ENCODE measurements around the gene PRAF2. TPM values are rescaled to one million over a fixed set of nuclear protein-coding genes. Genes with fewer than 3 reads are reported as not detected.

PRAF2 gene
- total and polyA plus RNA-seq, 7 donors, result 4.3 to 12.5 (median 9.1) TPM

DNA sequence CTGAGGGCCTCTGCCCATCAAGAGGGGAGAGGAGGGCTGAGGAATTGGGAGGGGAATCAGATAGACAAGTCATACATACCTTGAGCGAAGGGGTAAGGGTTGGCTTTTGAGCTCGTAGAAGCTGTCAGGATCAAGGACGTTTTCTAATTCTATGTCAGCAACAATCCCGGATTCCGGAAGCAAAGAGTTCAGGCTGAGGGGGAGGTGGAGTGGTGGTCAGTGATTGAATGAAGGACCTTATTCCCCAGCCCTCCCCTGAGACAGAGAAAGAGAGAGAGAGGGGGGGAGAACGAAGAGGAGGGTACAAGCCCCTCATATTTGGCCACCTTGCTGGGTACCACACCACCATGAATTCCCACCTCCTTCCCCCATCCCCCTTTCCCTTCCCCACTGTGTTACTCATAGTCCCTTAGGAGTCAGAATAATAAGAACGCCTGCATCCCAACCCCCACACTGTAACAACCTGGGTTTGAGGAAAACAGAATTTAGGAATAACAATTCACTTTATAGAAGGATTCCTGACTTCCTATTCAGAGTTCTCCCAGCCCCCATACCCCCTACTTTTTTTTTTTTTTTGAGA lies 33.3 kb downstream of the PRAF2 start:
- Histone ChIP-seq H3K27me3 (ENCODE audit: insufficient read depth in 3 of 3, low read length in 2 of 3) (no peaks in the 10 kb centered on the region), H3K4me1 (peaks cover 2% of the 10 kb centered on the region), H3K9me3 (no peaks in the 10 kb centered on the region), H3K36me3 (ENCODE audit: insufficient read depth in 1 of 2, low read depth in 1 of 2) (peaks cover 6 to 39% of the 10 kb centered on the region in 2 donors), H3K4me3 (peak overlapping the region; percentile 85), H3K27ac (peak overlapping the region; percentile 96)
- intact Hi-C loops (cut with DNase I), result loop anchor here in 1 of 2 donors (5.0 to 10.0 kb wide), 2 partner anchors 38 to 66 kb away; partner anchors contain the start of genes GRIPAP1 and KCND1
- DNase-seq (no peak), ATAC-seq (no peak)
- 37 to 40% (median 38%) methylated on average over 7 of the region's 7 CpGs for WGBS, 3 donors
- TF ChIP-seq, protein P1, sequence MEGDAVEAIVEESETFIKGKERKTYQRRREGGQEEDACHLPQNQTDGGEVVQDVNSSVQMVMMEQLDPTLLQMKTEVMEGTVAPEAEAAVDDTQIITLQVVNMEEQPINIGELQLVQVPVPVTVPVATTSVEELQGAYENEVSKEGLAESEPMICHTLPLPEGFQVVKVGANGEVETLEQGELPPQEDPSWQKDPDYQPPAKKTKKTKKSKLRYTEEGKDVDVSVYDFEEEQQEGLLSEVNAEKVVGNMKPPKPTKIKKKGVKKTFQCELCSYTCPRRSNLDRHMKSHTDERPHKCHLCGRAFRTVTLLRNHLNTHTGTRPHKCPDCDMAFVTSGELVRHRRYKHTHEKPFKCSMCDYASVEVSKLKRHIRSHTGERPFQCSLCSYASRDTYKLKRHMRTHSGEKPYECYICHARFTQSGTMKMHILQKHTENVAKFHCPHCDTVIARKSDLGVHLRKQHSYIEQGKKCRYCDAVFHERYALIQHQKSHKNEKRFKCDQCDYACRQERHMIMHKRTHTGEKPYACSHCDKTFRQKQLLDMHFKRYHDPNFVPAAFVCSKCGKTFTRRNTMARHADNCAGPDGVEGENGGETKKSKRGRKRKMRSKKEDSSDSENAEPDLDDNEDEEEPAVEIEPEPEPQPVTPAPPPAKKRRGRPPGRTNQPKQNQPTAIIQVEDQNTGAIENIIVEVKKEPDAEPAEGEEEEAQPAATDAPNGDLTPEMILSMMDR (IDR thresholded peaks at IDR 0.05), result no peak

DNA sequence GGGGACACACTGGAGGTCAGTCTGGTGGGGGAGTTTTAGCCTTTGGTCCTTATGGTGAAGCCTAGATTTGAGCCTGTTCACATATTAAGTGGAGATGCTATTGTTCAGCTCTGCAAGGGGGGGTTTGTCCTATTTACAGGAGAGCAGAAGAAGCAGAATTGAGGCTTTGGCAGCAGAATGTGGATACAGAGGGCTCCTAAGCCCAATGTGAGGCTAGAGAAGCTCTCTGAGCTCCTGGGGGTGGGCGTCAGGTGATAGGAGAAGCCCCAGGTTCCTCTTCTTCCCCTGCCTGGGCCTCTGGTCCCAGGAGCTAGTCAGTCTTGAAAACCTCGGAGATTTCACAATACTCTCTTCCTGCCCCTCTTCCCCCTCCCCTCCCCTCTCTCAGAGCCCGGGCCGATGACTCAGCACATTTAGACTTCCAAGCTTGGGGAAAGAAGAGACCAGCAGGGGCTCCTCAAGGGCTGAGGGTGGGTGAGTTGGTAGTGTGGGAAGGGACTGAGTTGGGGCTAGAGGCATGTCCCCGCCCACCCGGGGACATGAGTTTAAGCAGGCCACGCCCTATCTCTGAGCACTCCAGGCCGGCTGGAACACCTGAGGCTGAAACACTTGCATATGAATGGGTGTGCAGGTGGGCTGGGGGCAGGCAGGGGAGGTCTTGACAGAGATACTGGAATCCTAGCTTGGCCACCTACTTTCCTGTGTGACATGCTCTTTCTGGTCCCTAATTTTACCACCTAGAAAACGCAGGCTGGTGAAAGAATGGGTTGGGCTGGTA lies 34.0 kb downstream of the PRAF2 start:
- H3K4me1 ChIP-seq, result peaks cover 2% of the 10 kb centered on the region
- peak; percentile 25 to 50 (median 34) for ATAC-seq
- peaks cover 6 to 42% of the 10 kb centered on the region in 2 donors for H3K36me3 ChIP-seq (ENCODE audit: insufficient read depth in 1 of 2, low read depth in 1 of 2)
- no peaks in the 10 kb centered on the region for H3K27me3 ChIP-seq (ENCODE audit: insufficient read depth in 3 of 3, low read length in 2 of 3)
- intact Hi-C loops (cut with DNase I), result loop anchor here (5.0 to 10.0 kb wide), 2 partner anchors 37 to 65 kb away; partner anchors contain the start of genes GRIPAP1 (in 2 of the 2) and KCND1 (in 1 of the 2)
- TF ChIP-seq, protein P1 (IDR thresholded peaks at IDR 0.05), result no peak
- peak overlapping the region; percentile 96 for H3K27ac ChIP-seq
- peak overlapping the region; percentile 85 for H3K4me3 ChIP-seq
- 13 to 35% (median 34%) methylated on average over 4 to 9 of the region's 9 CpGs for WGBS, 3 donors
- DNase-seq, result peak; percentile 67 to 81
- no peaks in the 10 kb centered on the region for H3K9me3 ChIP-seq

DNA sequence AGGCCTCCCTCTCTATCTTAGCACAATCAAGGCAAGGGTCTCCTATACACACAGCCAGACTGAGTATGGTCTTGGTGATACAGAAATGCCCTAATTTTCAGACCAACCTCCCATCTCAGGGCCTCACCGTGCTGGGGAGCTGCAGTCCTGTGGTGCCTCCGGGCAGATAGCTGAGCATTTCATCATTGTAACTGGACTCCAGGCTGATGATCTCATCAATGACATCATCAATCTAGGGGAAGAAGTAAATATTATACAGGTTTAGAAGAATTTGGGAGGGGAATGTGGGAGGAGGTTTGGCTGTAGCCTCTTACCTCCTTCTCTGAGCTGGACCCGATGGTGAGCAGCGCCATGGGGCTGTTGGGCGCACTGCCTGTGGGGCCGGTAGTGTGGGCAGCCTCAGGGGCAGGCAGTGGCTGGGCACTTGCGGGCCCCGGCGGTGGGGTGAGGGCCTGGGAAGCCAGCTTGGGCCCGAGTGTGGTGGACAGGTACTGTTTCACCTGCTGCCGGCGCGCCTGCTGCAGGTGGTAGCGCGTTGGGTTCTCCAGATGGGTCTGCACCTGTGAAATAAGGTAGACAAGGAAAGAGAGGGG lies 35.8 kb downstream of the PRAF2 start:
- WGBS, 3 donors, result 91 to 94% (median 92%) methylated on average over 14 to 15 of the region's 15 CpGs
- intact Hi-C loops (cut with DNase I), result loop anchor here in 1 of 2 donors (5.0 kb wide), 1 partner anchor 36 kb away; the partner anchor contains the start of gene GRIPAP1
- Histone ChIP-seq H3K4me3 (no peak overlapping the region), H3K27ac (peak overlapping the region; percentile 16), H3K9me3 (no peaks in the 10 kb centered on the region), H3K4me1 (peaks cover 2% of the 10 kb centered on the region), H3K36me3 (ENCODE audit: insufficient read depth in 1 of 2, low read depth in 1 of 2) (peaks cover 6 to 60% of the 10 kb centered on the region in 2 donors), H3K27me3 (ENCODE audit: insufficient read depth in 3 of 3, low read length in 2 of 3) (no peaks in the 10 kb centered on the region)
- ATAC-seq, result no peak
- DNase-seq, result no peak
- TF ChIP-seq, protein P1 (IDR thresholded peaks at IDR 0.05), result no peak

DNA sequence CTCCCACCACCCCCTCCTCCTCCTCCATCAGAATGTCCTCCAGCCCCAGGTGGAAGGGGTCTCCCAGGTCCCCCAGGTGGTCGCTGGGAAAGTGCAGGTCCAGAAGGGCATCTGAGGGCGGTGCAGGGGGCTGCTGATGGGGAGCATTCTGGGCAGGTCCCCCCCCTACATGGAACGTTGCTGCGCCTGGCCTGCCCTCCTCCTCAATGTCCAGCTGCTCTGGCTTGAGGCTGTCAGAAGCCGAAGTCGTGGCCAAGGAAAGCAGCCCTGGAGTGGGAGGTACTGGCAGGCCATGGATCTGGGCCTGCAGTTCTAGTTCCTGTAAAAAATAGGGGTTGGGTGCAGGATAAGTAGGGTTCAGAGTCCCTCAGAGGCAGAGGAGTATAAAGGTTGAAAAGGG lies 43.5 kb downstream of the PRAF2 start:
- Histone ChIP-seq H3K4me1 (no peaks in the 10 kb centered on the region), H3K9me3 (no peaks in the 10 kb centered on the region), H3K4me3 (no peak overlapping the region), H3K36me3 (ENCODE audit: insufficient read depth in 1 of 2, low read depth in 1 of 2) (peaks cover 0 to 58% of the 10 kb centered on the region in 2 donors), H3K27me3 (ENCODE audit: insufficient read depth in 3 of 3, low read length in 2 of 3) (no peaks in the 10 kb centered on the region), H3K27ac (no peak overlapping the region)
- WGBS, 3 donors, result 71 to 82% (median 72%) methylated on average over 6 of the region's 6 CpGs
- TF ChIP-seq, protein P1 (IDR thresholded peaks at IDR 0.05), result no peak
- intact Hi-C loops (cut with DNase I), result no loop called here
- ATAC-seq (peak in 1 of 4 donors; percentile 20), DNase-seq (no peak)
